Heart left ventricle (tissue), 13 donors: ENCODE measurements around the gene TGFBR2.

Experiments
- CTCF ChIP-seq, 12 donors: fragments of 200-600 bp; sonication (generic) in 4 of 12; IDR thresholded peaks; one replicate each; pipeline versions ENCODE4 v1.5.0 to v1.8.0; 2018 to 2022; ENCODE audit warnings: antibody characterized with exemption in 12 of 12, mild to moderate bottlenecking in 5 of 12
- POLR2A ChIP-seq, 2 donors: fragments of 450-650 bp; IDR thresholded peaks; one replicate each; pipeline ENCODE4 v1.6.1; 2017; ENCODE audit warnings: antibody characterized with exemption in 2 of 2, mild to moderate bottlenecking in 2 of 2, moderate library complexity in 2 of 2
- donor health status: ischemic (EF 13 %, LVEDD 7.1; RV severe dilation, severe dysfunction).
- donor health status: DM: no; HTN: yes; CAD: no.
- donor health status: DM: no; HTN: no; CAD: no.
- donor health status: ischemic (EF 25% LVEDD 6.9; RV normal size, moderate dysfunction).
- donor health status: ischemic (EF 25% LVEDD 5.7; RV mildly dilated, moderate dysfunction).
- donor health status: ischemic (EF 35%, LVEDD 5.7; RV mildly dilated, moderate dysfunction).
- donor health status: nonischemic (EF 11% LVEDD 7.7; RV severe dilation, severe dysfunction).
- donor health status: DM: yes; HTN: yes; CAD: no.
- donor health status: PGD.
- donor health status: ischemic (EF 29% LVEDD 5.4; RV normal size, mild dysfunction).
- donor health status: nonischemic (EF 23%, LVEDD 6.1; RV moderate dilation, normal function).

- TF ChIP-seq CTCF (IDR thresholded peaks at IDR 0.05) (no peak), POLR2A (IDR thresholded peaks at IDR 0.05) (no peak)
These were observed 85.5 kb downstream of the TGFBR2 start for GRCh38 chr3:30691944-30692343.
